IPS DF 6.9 (cell line): Measurements from ENCODE around the gene COL4A2.

Experiments
- DNase-seq: peaks from one replicate; pipeline ENCODE4 v3.0.0-alpha.2; 2013; ENCODE audit warnings: low read depth, low spot score
- H3K27ac ChIP-seq: one replicate; pipeline ENCODE4 v1.5.1; 2013; ENCODE audit warnings: low read length, control low read depth
- H3K27me3 ChIP-seq: 2 replicates; pipeline ENCODE4 v1.6.1; 2013; ENCODE audit warnings: mild to moderate bottlenecking, low read length; ENCODE audit not compliant: control insufficient read depth, insufficient read depth
- H3K36me3 ChIP-seq: 2 replicates; pipeline ENCODE4 v1.6.1; 2013; ENCODE audit warnings: low read length; ENCODE audit not compliant: control insufficient read depth, insufficient read depth
- H3K4me1 ChIP-seq: 2 replicates; pipeline ENCODE4 v1.6.1; 2013; ENCODE audit warnings: low read length; ENCODE audit not compliant: control insufficient read depth, insufficient read depth
- H3K4me3 ChIP-seq: 2 replicates; pipeline ENCODE4 v1.5.1; 2013; ENCODE audit warnings: mild to moderate bottlenecking, low read length
- H3K9me3 ChIP-seq: 2 replicates; pipeline ENCODE4 v1.6.1; 2013; ENCODE audit warnings: low read length, inconsistent platforms; ENCODE audit not compliant: control insufficient read depth, insufficient read depth
- WGBS: extraction: QIAGEN DNeasy Blood & Tissue Kit; methylation state at CpG from one replicate; pipeline ENCODE4 v1.1.7; 2013; ENCODE audit warnings: mixed read lengths, missing lambda C conversion rate; ENCODE audit not compliant: insufficient read length, insufficient coverage; 5-methylcytosine and 5-hydroxymethylcytosine counted together

COL4A2 gene

GRCh38 chr13:110280985-110281688 lies 25.9 kb upstream of the COL4A2 start:
- no peaks in the 10 kb centered on the region for H3K36me3 ChIP-seq
- H3K27me3 ChIP-seq, result no peaks in the 10 kb centered on the region
- no CpG with 5 or more reads among the region's 7 CpGs for WGBS
- H3K4me1 ChIP-seq, result no peaks in the 10 kb centered on the region
- DNase-seq, result no peak
- no peak overlapping the region for H3K4me3 ChIP-seq
- H3K9me3 ChIP-seq, result no peaks in the 10 kb centered on the region
- H3K27ac ChIP-seq, result no peak overlapping the region

- H3K9me3 ChIP-seq, result no peaks in the 10 kb centered on the region
- H3K4me3 ChIP-seq, result no peak overlapping the region
- no peaks in the 10 kb centered on the region for H3K36me3 ChIP-seq
- H3K27ac ChIP-seq, result no peak overlapping the region
- H3K27me3 ChIP-seq, result no peaks in the 10 kb centered on the region
- no peaks in the 10 kb centered on the region for H3K4me1 ChIP-seq
- no peak for DNase-seq
- WGBS, result no CpG with 5 or more reads among the region's 5 CpGs
Observed at GRCh38 chr13:110281736-110282135, 25.3 kb upstream of the COL4A2 start.

- H3K27ac ChIP-seq, result no peak overlapping the region
- no CpG with 5 or more reads among the region's 1 CpG for WGBS
- DNase-seq, result no peak
- no peaks in the 10 kb centered on the region for H3K27me3 ChIP-seq
- no peak overlapping the region for H3K4me3 ChIP-seq
- H3K36me3 ChIP-seq, result no peaks in the 10 kb centered on the region
- no peaks in the 10 kb centered on the region for H3K4me1 ChIP-seq
- H3K9me3 ChIP-seq, result no peaks in the 10 kb centered on the region
Observed at GRCh38 chr13:110282316-110282841, 24.7 kb upstream of the COL4A2 start.

GRCh38 chr13:110283736-110284517 lies 23.2 kb upstream of the COL4A2 start:
- no peaks in the 10 kb centered on the region for H3K27me3 ChIP-seq
- no peak for DNase-seq

GRCh38 chr13:110284779-110285484 lies 22.2 kb upstream of the COL4A2 start:
- Histone ChIP-seq H3K4me1 (no peaks in the 10 kb centered on the region), H3K27me3 (no peaks in the 10 kb centered on the region), H3K4me3 (no peak overlapping the region), H3K27ac (no peak overlapping the region), H3K9me3 (no peaks in the 10 kb centered on the region), H3K36me3 (no peaks in the 10 kb centered on the region)
- no peak for DNase-seq
- WGBS, result no CpG with 5 or more reads among the region's 11 CpGs

More at GRCh38 chr13:110283736-110284517, 23.2 kb upstream of the COL4A2 start:
- H3K27ac ChIP-seq, result no peak overlapping the region
- H3K4me1 ChIP-seq, result no peaks in the 10 kb centered on the region
- H3K9me3 ChIP-seq, result no peaks in the 10 kb centered on the region
- H3K4me3 ChIP-seq, result no peak overlapping the region
- no peaks in the 10 kb centered on the region for H3K36me3 ChIP-seq
- WGBS, result no CpG with 5 or more reads among the region's 7 CpGs

GRCh38 chr13:110285991-110286832 lies 20.9 kb upstream of the COL4A2 start:
- Histone ChIP-seq H3K4me1 (no peaks in the 10 kb centered on the region; the same call in 1 of the 2 replicates), H3K27ac (no peak overlapping the region), H3K36me3 (no peaks in the 10 kb centered on the region), H3K27me3 (no peaks in the 10 kb centered on the region), H3K4me3 (no peak overlapping the region), H3K9me3 (no peaks in the 10 kb centered on the region)
- DNase-seq, result no peak
- WGBS, result no CpG with 5 or more reads among the region's 14 CpGs

GRCh38 chr13:110286833-110287819 lies 20.0 kb upstream of the COL4A2 start:
- H3K27me3 ChIP-seq, result no peaks in the 10 kb centered on the region
- no peaks in the 10 kb centered on the region for H3K36me3 ChIP-seq
- DNase-seq, result no peak
- H3K27ac ChIP-seq, result no peak overlapping the region
- no peaks in the 10 kb centered on the region for H3K9me3 ChIP-seq
- WGBS, result no CpG with 5 or more reads among the region's 21 CpGs
- no peak overlapping the region for H3K4me3 ChIP-seq
- H3K4me1 ChIP-seq, result no peaks in the 10 kb centered on the region; the same call in 1 of the 2 replicates

- WGBS, result no CpG with 5 or more reads among the region's 9 CpGs
- no peaks in the 10 kb centered on the region; the same call in 1 of the 2 replicates for H3K4me1 ChIP-seq
Observed at GRCh38 chr13:110289174-110289573, 17.9 kb upstream of the COL4A2 start.

GRCh38 chr13:110289661-110290060 lies 17.4 kb upstream of the COL4A2 start:
- no peaks in the 10 kb centered on the region for H3K36me3 ChIP-seq
- no peak overlapping the region for H3K27ac ChIP-seq
- no peaks in the 10 kb centered on the region for H3K9me3 ChIP-seq
- no CpG with 5 or more reads among the region's 11 CpGs for WGBS
- H3K4me3 ChIP-seq, result no peak overlapping the region
- H3K27me3 ChIP-seq, result no peaks in the 10 kb centered on the region
- H3K4me1 ChIP-seq, result no peaks in the 10 kb centered on the region; the same call in 1 of the 2 replicates
- DNase-seq, result no peak

More at GRCh38 chr13:110289174-110289573, 17.9 kb upstream of the COL4A2 start:
- DNase-seq, result no peak
- Histone ChIP-seq H3K27me3 (no peaks in the 10 kb centered on the region), H3K4me3 (no peak overlapping the region), H3K9me3 (no peaks in the 10 kb centered on the region), H3K36me3 (no peaks in the 10 kb centered on the region), H3K27ac (no peak overlapping the region)
